Small intestine (tissue), 7 donors: ENCODE results near the gene STK25. TPM values are rescaled to one million over a fixed set of nuclear protein-coding genes. Genes with fewer than 3 reads are reported as not detected.

Experiments
- DNase-seq, 2 donors: peaks; one replicate each; pipeline versions ENCODE4 v3.0.0 to v3.0.0-alpha.2; 2013
- FAIRE-seq: peaks from 2 replicates; lab custom pipeline; 2012; peaks lifted over from hg19 to GRCh38; lab: Jason Lieb, UNC
- H3K27ac ChIP-seq, 3 donors: one replicate each; pipeline ENCODE4 v1.5.1; 2013; ENCODE audit warnings: low read length in 2 of 3, mild to moderate bottlenecking in 2 of 3, control low read depth in 1 of 3, inconsistent platforms in 1 of 3, low read depth in 1 of 3, moderate library complexity in 1 of 3
- H3K27me3 ChIP-seq, 3 donors: one replicate each; pipeline ENCODE4 v1.6.1; 2013; ENCODE audit warnings: low read length in 3 of 3, inconsistent platforms in 1 of 3; ENCODE audit not compliant: control insufficient read depth in 3 of 3, insufficient read depth in 3 of 3
- H3K36me3 ChIP-seq, 3 donors: one replicate each; pipeline ENCODE4 v1.6.1; 2013; ENCODE audit warnings: low read length in 3 of 3, inconsistent platforms in 1 of 3, low read depth in 1 of 3, mild to moderate bottlenecking in 1 of 3, moderate library complexity in 1 of 3; ENCODE audit not compliant: control insufficient read depth in 3 of 3, insufficient read depth in 2 of 3
- H3K4me1 ChIP-seq, 3 donors: one replicate each; pipeline ENCODE4 v1.6.1; 2013; ENCODE audit warnings: low read length in 2 of 3, inconsistent platforms in 1 of 3, low read depth in 1 of 3, mild to moderate bottlenecking in 1 of 3, moderate library complexity in 1 of 3; ENCODE audit not compliant: control insufficient read depth in 3 of 3, insufficient read depth in 2 of 3
- H3K4me3 ChIP-seq, 3 donors: one replicate each; pipeline ENCODE4 v1.5.1; 2013; ENCODE audit warnings: low read length in 3 of 3, control low read depth in 1 of 3, inconsistent platforms in 1 of 3, low read depth in 1 of 3, mild to moderate bottlenecking in 1 of 3, moderate library complexity in 1 of 3
- H3K9me3 ChIP-seq, 2 donors: one replicate each; pipeline ENCODE4 v1.6.1; 2013; ENCODE audit warnings: low read depth in 1 of 2, low read length in 1 of 2; ENCODE audit not compliant: control insufficient read depth in 2 of 2, insufficient read depth in 1 of 2
- WGBS, 3 donors: extraction: QIAGEN DNeasy Blood & Tissue Kit; methylation state at CpG; one replicate each; pipeline ENCODE4 v1.1.7; 2013; 5-methylcytosine and 5-hydroxymethylcytosine counted together
- polyA plus RNA-seq, 4 donors: library from polyadenylated mRNA; stranded (reverse) in 3 of 4; unstranded in 1 of 4; fragments of 200-250 nt in 3 of 4; fragments of 120-200 nt in 1 of 4; gene quantifications; one replicate each; pipeline versions ENCODE4 v1.2.1 to v1.2.3, GENCODE V29; 2013
- donor health status: healthy with polysubstance abuse.
- donor health status: control.
- donor health status: control.
- donor health status: Bipolar disorder and iron deficiency.
- donor health status: healthy.

STK25 gene
- polyA plus RNA-seq, 4 donors, result 122 to 190 (median 150) TPM

DNA sequence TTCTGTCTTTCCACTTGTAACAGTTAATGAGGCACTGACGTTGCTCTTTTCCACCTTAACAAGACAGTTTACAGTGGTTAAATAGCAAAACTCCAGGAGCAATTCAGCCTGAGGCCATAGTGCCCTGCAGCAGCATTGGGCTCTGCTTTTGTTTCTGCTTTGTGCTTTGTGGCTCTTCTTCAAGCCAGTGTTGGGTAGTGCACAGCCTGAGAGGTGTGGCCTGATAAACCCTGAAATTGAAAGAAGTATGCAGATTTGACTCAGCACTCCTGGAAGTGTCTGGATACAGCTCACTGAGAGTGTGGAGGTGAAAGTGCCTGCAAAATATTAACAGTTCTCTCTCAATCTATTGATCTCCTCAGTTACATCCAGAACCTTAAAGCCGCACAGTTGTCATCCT is 63.0 kb downstream of the STK25 start:
- DNase-seq (no peak), FAIRE-seq (no peak)
- WGBS, 3 donors, result 82 to 88% (median 86%) methylated on average over 2 of the region's 2 CpGs
- Histone ChIP-seq H3K9me3 (no peaks in the 10 kb centered on the region), H3K36me3 (peaks cover 9 to 61% (median 14%) of the 10 kb centered on the region in 3 donors), H3K4me3 (no peak overlapping the region), H3K4me1 (no peaks in the 10 kb centered on the region), H3K27ac (no peak overlapping the region), H3K27me3 (no peaks in the 10 kb centered on the region)

DNA sequence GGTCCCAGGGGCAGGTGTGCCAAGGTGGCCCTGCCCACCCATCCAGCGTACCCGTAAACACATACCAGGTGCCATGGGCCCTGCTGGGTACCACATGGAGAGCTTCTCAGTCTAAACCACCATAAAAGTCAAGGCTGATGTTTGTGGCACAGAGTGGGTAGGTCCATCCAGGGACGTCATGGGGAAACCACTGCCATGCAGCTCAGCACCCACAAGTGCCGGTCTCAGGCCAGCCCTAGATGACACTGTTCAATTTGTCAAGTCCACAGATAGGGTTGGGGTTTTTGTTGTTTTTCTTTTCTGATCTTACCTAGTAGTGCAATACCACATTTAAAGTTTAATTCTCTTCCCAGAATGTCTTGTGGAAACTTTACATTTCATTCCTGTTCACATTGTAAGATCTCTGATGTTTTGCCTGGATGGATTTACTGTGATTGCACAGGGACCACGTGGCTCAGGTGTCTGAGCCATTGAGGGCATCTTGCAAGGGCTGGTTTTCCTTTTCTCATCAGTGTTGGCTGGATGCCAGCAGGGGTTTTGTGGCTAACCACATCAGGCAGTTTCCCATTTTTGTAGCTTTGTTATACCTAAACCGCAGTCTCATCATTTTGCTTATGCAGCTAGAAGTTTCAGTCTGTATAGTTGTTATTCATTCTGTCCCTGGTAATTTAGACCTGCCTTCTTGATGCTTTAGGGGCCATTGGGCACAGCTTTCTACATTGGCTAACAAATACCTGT is 64.7 kb downstream of the STK25 start:
- peak; percentile 11 to 55 for DNase-seq

More for the DNA sequence above, 64.7 kb downstream of the STK25 start:
- Histone ChIP-seq H3K27ac (no peak overlapping the region), H3K27me3 (no peaks in the 10 kb centered on the region), H3K9me3 (no peaks in the 10 kb centered on the region), H3K4me1 (no peaks in the 10 kb centered on the region), H3K36me3 (peaks cover 9 to 69% (median 14%) of the 10 kb centered on the region in 3 donors), H3K4me3 (no peak overlapping the region)
- FAIRE-seq, result no peak
- WGBS, 3 donors, result 69 to 85% (median 76%) methylated on average over 6 of the region's 6 CpGs

Other genes starting within 250 kb of the STK25 start
- gene HDLBP, start 192.9 kb downstream of the STK25 start, polyA plus RNA-seq, result 100 to 1,000 TPM; 136 to 394 (median 171) TPM
- 100 to 1,000 TPM; 112 to 311 (median 148) TPM for gene SEPTIN2, start 192.7 kb downstream of the STK25 start, polyA plus RNA-seq
- gene FARP2, start 152.3 kb downstream of the STK25 start, polyA plus RNA-seq, result 10 to 100 TPM; 25.7 to 65.3 (median 49.8) TPM
- gene BOK, start 50.2 kb upstream of the STK25 start, polyA plus RNA-seq, result 10 to 100 TPM in 2 of 4 donors, 1 to 10 TPM in 2; 4.5 to 15.5 (median 9.9) TPM
- gene THAP4, start 128.6 kb upstream of the STK25 start, polyA plus RNA-seq, result 100 to 1,000 TPM in 1 of 4 donors, 10 to 100 TPM in 3; 35.4 to 101 (median 71.5) TPM
- 100 to 1,000 TPM in 1 of 4 donors, 10 to 100 TPM in 3; 44.2 to 196 (median 85.0) TPM for gene ATG4B, start 129.1 kb upstream of the STK25 start, polyA plus RNA-seq
- 10 to 100 TPM; 14.3 to 59.3 (median 19.1) TPM for gene DTYMK, start 178.2 kb upstream of the STK25 start, polyA plus RNA-seq
- 10 to 100 TPM; 20.3 to 44.5 (median 35.4) TPM for gene ING5, start 193.5 kb upstream of the STK25 start, polyA plus RNA-seq
- 10 to 100 TPM; 19.6 to 57.5 (median 33.5) TPM for gene D2HGDH, start 226.0 kb upstream of the STK25 start, polyA plus RNA-seq